NCI-H1694 treated with DMSO at 0.1 percent for 48 hours (cell line): ENCODE measurements around the gene AP4B1.

Source experiments
- DNase-seq: peaks from one replicate; lab custom pipeline; 2025; lab: John Stamatoyannopoulos, UW

The AP4B1 gene

DNA sequence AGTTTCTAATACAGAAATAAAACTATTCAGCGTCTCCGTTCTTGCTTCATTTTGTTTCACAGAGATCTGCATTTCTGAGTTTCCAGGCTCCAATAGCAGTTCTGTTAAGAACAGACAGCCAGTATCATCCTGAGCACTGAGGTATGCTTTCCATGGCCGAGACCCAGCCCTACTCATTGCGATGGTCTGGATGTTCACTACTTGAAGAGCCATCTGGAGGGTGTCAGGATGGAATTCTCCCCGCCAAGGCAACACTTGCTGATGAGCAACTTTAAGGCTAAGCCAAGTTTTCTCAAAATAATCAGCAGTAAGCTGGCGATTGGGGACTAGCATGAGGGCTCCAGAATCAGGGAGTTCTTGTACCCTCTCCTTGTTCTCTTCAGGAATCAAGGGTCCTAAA, 9.5 kb downstream of the AP4B1 start:
- DNase-seq = no peak

- DNase-seq = no peak
Observed at GRCh38 chr1:113893267-113893666, 11.3 kb downstream of the AP4B1 start.

- DNase-seq = no peak
Observed at GRCh38 chr1:113891631-113892220, 12.9 kb downstream of the AP4B1 start.

GRCh38 chr1:113890816-113891215, 13.8 kb downstream of the AP4B1 start:
- DNase-seq = no peak

- no peak for DNase-seq
Observed at GRCh38 chr1:113887402-113888175, 17.0 kb downstream of the AP4B1 start, which contains the start of gene BCL2L15. Gene BCL2L15, minus strand, starts transcription at chr1:113887581. Its CDS starts 206 bp downstream, at chr1:113887375.

DNA sequence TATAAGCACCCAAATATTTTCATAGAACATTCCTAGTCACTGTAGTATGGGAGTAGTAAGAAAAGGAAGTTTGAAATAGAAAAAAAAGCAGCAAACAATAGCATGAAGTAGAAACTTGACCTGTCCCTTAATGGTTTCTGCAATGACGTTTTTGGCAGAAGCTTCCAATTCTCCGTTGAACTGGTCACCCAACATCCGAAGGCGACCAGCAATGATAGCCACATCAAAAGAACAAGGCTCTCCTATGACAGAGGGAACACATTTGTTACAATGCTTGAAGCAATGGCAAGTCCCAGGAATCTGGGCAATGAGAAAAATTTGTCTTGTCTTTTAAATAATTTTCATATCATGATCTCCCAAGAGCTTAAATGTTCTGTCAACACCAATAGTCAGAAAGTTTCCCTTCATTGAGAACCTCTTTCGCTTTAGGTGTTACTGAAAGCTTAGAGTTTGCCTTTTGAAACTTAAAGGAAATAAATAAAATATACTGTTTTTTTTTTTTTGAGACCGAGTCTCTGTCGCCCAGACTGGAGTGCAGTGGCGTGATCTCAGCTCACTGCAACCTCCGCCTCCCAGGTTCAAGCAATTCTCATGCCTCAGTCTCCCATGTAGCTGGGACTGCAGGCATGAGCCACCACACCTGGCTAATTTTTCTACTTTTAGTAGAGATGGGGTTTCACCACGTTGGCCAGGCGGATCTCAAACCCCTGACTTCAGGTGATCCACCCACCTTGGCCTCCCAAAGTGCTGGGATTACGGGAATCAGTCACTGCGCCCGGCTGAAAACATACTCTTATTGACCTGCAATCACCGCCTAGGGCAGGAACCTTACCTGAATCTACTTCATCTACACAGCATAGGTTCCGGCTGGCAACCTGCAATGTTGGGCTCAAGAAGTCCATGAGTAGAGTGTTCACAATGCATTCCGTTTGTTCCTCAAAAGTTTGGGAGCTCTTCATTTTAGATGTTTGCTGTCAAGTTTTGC, 17.9 kb downstream of the AP4B1 start:
- DNase-seq = no peak

- no peak for DNase-seq
Observed at GRCh38 chr1:113881661-113882060, 22.9 kb downstream of the AP4B1 start.

DNA sequence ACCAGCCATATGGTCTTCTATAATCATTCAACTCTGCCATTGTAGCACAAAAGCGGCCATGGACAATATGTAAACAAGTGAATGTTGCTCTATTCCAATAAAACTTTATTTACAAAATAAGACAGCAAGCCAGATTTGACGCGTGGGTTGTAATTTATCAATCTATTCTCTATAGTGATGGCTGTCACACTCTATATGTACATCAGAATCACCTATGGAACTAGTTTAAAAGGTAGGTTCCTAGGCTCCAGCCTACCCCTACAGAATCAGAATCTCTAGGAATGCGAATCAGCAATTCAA, 24.9 kb downstream of the AP4B1 start:
- DNase-seq = no peak

- no peak for DNase-seq
Observed at GRCh38 chr1:113876176-113876575, 28.4 kb downstream of the AP4B1 start.

- no peak for DNase-seq
Observed at GRCh38 chr1:113875714-113876113, 28.9 kb downstream of the AP4B1 start.

GRCh38 chr1:113874012-113874879, 30.4 kb downstream of the AP4B1 start:
- DNase-seq = no peak

DNA sequence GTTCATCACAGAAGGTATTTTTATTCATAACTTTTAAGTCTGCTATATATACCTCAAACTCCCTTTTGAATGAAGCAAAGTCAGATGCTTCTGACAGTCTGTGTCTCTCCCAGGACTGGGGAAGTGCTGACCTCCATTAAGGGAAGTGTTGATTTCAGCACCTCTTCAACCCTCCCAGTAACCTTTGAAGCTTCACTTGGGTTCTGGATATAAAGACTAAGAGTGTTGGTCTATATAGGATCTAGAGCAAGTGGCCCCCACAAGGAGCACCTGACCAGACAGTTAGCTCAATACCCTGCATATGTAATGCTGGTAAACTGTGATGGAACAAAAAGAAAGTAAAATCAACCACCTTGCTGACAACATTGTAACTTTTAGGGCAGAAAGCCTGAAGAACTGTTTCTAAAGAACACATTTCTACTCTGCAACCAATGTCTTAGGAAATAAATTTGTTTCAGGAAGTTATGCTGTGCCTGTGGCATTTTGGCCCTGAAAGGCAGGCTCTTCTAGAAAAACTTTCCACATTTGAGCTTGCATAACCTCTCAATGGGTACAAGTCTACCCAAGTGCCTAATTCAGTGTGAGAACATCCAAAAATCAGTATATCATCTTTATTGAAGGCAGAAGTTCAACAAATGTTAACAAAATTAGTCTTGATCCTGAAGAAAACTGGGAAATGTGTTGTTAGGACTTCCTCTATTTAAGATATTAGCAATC, 32.2 kb downstream of the AP4B1 start:
- DNase-seq = no peak

GRCh38 chr1:113871597-113872113, 32.9 kb downstream of the AP4B1 start, which contains the start of gene PTPN22:
Gene PTPN22, minus strand, starts transcription at chr1:113871712.
- no peak for DNase-seq

DNA sequence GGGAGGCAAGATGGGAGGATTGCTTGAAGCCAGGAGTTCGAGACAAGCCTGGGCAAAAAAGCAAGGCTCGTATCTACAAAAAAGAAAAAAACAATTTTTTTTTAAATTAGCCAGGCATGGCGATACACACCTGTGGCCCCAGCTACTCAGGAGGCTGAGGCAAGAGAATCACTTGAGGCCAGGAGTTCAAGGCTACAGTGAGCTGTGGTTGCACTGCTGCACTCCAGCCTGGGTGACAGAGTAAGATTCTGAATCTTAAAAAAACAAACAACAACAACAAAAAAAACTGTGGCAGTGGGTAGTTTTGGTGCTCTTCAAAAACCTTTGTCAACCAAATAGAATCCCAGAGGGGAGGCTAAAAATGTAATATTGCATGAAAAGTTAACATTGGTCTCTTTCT, 33.8 kb downstream of the AP4B1 start:
- no peak for DNase-seq

DNA sequence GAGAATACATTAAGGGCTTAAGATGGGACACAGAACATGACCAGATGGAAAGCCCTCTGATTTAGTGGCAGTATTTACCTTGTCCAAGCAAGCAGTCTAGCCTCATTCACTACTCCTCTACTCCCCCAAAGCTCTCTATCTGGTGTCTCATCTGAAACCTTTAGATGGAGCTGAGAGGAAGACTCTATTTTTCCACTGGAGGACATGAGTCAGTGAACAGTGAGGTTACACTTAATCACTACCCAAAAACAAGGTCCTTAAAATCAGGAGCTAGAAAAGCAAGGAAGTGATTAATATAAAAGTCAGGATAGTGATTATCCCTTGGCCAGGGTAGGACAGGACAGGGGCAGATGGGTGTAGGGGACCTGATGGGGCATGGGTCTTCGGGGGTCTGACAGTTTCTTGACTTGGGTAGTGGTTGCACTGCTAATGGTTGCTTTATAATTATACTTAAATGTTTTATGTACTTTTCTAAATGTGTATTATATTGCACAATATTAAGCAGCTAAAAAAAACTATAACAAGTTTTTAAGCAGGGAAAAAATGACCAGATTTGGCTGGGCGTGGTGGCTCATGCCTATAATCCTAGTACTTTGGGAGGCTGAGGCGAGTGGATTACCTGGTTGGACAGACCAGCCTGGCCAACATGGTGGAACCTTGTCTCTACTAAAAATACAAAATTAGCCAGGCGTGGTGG, 36.1 kb downstream of the AP4B1 start:
- DNase-seq = no peak

DNA sequence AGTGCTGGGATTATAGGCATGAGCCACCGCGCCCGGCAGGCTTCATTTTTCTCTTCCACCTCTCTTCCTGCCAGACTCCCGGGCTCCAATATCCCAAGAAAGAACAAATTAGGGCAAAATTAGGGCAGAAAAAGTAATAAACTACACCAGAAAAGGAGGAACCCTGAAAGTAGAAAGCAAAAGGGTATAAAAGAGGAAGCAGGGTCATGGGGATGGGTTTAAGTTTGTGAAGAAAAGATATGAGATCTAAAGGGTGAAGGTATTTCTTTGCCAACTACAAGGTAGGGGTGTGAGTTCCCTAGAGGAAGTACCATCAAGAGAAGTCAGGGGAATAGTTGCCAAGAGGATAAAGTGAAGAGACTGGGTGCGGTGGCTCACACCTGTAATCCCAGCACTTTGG, 43.0 kb downstream of the AP4B1 start:
- DNase-seq = no peak

GRCh38 chr1:113860891-113861290, 43.7 kb downstream of the AP4B1 start:
- no peak for DNase-seq

- DNase-seq = no peak
Observed at GRCh38 chr1:113859478-113860175, 45.0 kb downstream of the AP4B1 start.

- no peak for DNase-seq
Observed at GRCh38 chr1:113858982-113859381, 45.6 kb downstream of the AP4B1 start.

- DNase-seq = no peak
Observed at GRCh38 chr1:113858418-113858817, 46.2 kb downstream of the AP4B1 start.
